B cell (primary cell): ENCODE results near the gene PTN. TPM values are rescaled to one million over a fixed set of nuclear protein-coding genes. Genes with fewer than 3 reads are reported as not detected.
"Not testable (repeated sequence)": the region's sequence is repeated elsewhere in the genome, so short reads cannot be mapped to it uniquely, and the experiment has no call there.

Experiments used
- ATAC-seq: fragments of 200-7000 bp; cut with Tn5 transposase; one replicate; pipeline ENCODE4 v1.10.0; 2021; ENCODE audit warnings: low read depth, mild to moderate bottlenecking, moderate number of reproducible peaks, moderate library complexity
- CTCF ChIA-PET: fragments of 350-600 bp; sonication (Branson Sonifier 250); formaldehyde crosslinking; loops from one replicate; lab custom pipeline; 2021; ENCODE audit warnings: antibody characterized with exemption, inconsistent platforms; lab: Charles Lee
- POLR2A ChIA-PET: fragments of 350-600 bp; sonication (Branson Sonifier 250); formaldehyde crosslinking; loops from one replicate; lab custom pipeline; 2021; ENCODE audit warnings: antibody characterized with exemption; lab: Charles Lee
- DNase-seq: peaks from one replicate; pipeline ENCODE4 v3.0.0; 2013
- H2AFZ ChIP-seq: 2 replicates; pipeline ENCODE4 v1.6.1; 2012; ENCODE audit warnings: mild to moderate bottlenecking, low read depth, low read length; ENCODE audit not compliant: insufficient read depth, poor library complexity, severe bottlenecking
- H3K27ac ChIP-seq, 2 donors: 1 replicate in 1 of 2; 2 replicates in 1 of 2; pipeline ENCODE4 v1.5.1; 2012 to 2013; ENCODE audit warnings: low read length in 2 of 2, mild to moderate bottlenecking in 2 of 2, moderate library complexity in 1 of 2
- H3K27me3 ChIP-seq, 4 experiments: fragments of 200-600 bp in 1 of 4; sonication (generic) in 1 of 4; replicated peaks in 1 of 4; 1 replicate in 2 of 4; 2 replicates in 2 of 4; pipeline versions ENCODE4 v1.6.1 to v1.7.0; 2013 to 2016; ENCODE audit warnings: low read length in 3 of 4, mild to moderate bottlenecking in 2 of 4, mixed read lengths in 1 of 4, moderate library complexity in 1 of 4; ENCODE audit not compliant: insufficient read depth in 4 of 4, control insufficient read depth in 3 of 4; ENCODE audit errors: control extremely low read depth in 1 of 4
- H3K36me3 ChIP-seq, 2 experiments: replicated peaks in 1 of 2; 1 replicate in 1 of 2; 2 replicates in 1 of 2; pipeline versions ENCODE4 v1.6.1 to v1.7.1; 2013; ENCODE audit warnings: low read length in 1 of 2; ENCODE audit not compliant: insufficient read depth in 2 of 2, control insufficient read depth in 1 of 2; ENCODE audit errors: control extremely low read depth in 1 of 2, extremely low read depth in 1 of 2
- H3K4me1 ChIP-seq, 2 donors: fragments of 200-600 bp in 1 of 2; sonication (generic) in 1 of 2; 1 replicate in 1 of 2; 2 replicates in 1 of 2; pipeline versions ENCODE4 v1.5.1 to v1.6.1; 2013 to 2017; ENCODE audit warnings: low read length in 2 of 2; ENCODE audit not compliant: control insufficient read depth in 2 of 2, insufficient read depth in 2 of 2
- H3K4me2 ChIP-seq: replicated peaks from 2 replicates; pipeline ENCODE3; 2012; ENCODE audit warnings: mild to moderate bottlenecking, low read depth, low read length; ENCODE audit not compliant: poor library complexity, severe bottlenecking
- H3K4me3 ChIP-seq, 5 experiments: fragments of 200-600 bp in 1 of 5; sonication (generic) in 1 of 5; 1 replicate in 3 of 5; 2 replicates in 2 of 5; pipeline versions ENCODE4 v1.5.1 to v1.7.0; 2011 to 2016; ENCODE audit warnings: low read length in 4 of 5, mild to moderate bottlenecking in 4 of 5, low read depth in 2 of 5, control low read depth in 1 of 5, moderate library complexity in 1 of 5; ENCODE audit not compliant: insufficient read depth in 1 of 5; ENCODE audit errors: control extremely low read depth in 1 of 5, extremely low read depth in 1 of 5
- H3K79me2 ChIP-seq: fragments of 200-600 bp; sonication (generic); one replicate; pipeline ENCODE4 v1.6.0; 2016; ENCODE audit warnings: low read length; ENCODE audit not compliant: control insufficient read depth, insufficient read depth
- H3K9ac ChIP-seq: fragments of 200-600 bp; sonication (generic); 2 replicates; pipeline ENCODE4 v1.6.1; 2017; ENCODE audit warnings: mild to moderate bottlenecking, low read length, moderate library complexity
- H3K9me3 ChIP-seq, 3 donors: one replicate each; pipeline versions ENCODE4 v1.6.1 to v1.7.1; 2013; ENCODE audit warnings: low read length in 2 of 3; ENCODE audit not compliant: control insufficient read depth in 2 of 3, insufficient read depth in 1 of 3; ENCODE audit errors: control extremely low read depth in 1 of 3
- H4K20me1 ChIP-seq: 2 replicates; pipeline ENCODE4 v1.6.0; 2012; ENCODE audit warnings: mild to moderate bottlenecking, low read length; ENCODE audit not compliant: insufficient read depth, control insufficient read depth, poor library complexity, severe bottlenecking
- H3K27ac Mint-ChIP-seq: one replicate; pipeline ENCODE4 v1.8.0; 2021; ENCODE audit warnings: mixed read lengths
- H3K27me3 Mint-ChIP-seq: one replicate; pipeline ENCODE4 v1.8.0; 2021; ENCODE audit warnings: mixed read lengths
- H3K4me1 Mint-ChIP-seq: one replicate; pipeline ENCODE4 v1.8.0; 2021; ENCODE audit warnings: mixed read lengths
- H3K4me3 Mint-ChIP-seq: one replicate; pipeline ENCODE4 v1.8.0; 2021; ENCODE audit warnings: mixed read lengths
- H3K9me3 Mint-ChIP-seq: one replicate; pipeline ENCODE4 v1.8.0; 2022; ENCODE audit warnings: mixed read lengths; ENCODE audit not compliant: insufficient read depth
- CTCF ChIP-seq: fragments of 200-600 bp; IDR thresholded peaks from one replicate; pipeline ENCODE4 v1.8.0; 2022; ENCODE audit warnings: antibody characterized with exemption, mild to moderate bottlenecking
- EZH2 ChIP-seq: IDR thresholded peaks from 2 replicates; pipeline ENCODE4 v1.6.1; 2012; ENCODE audit warnings: borderline replicate concordance, low read depth, mild to moderate bottlenecking, moderate library complexity, low read length; ENCODE audit not compliant: insufficient read depth, poor library complexity, severe bottlenecking
- WGBS: methylation state at CpG from one replicate; pipeline ENCODE4 v1.1.5; 2013; ENCODE audit warnings: missing lambda C conversion rate; ENCODE audit not compliant: insufficient coverage; 5-methylcytosine and 5-hydroxymethylcytosine counted together
- intact Hi-C: fragments of 100-400 bp; cut with micrococcal nuclease; formaldehyde crosslinking; loops from one replicate; pipeline ENCODE4 v1.10.0; 2022
- polyA plus RNA-seq: library from polyadenylated mRNA; depleted of rRNA; stranded (reverse); fragments of >200 nt; gene quantifications from 2 replicates; pipeline ENCODE4 v1.2.3, GENCODE V29; 2012
- total RNA-seq, 2 donors: library from RNA; stranded (reverse); fragments of 120-200 nt in 1 of 2; gene quantifications; 1 replicate in 1 of 2; 2 replicates in 1 of 2; pipeline versions ENCODE4 v1.2.3 to v1.2.4, GENCODE V29; 2013 to 2022

Gene PTN
- total and polyA plus RNA-seq, 2 donors (not counting 1 experiment from before 2014, with no cell fraction given): not detected

GRCh38 chr7:137269240-137269639 is 74.3 kb downstream of the PTN start:
- Mint-ChIP-seq H3K27ac (no peak overlapping the region), H3K9me3 (peaks cover 2% of the 10 kb centered on the region), H3K27me3 (no peaks in the 10 kb centered on the region), H3K4me3 (no peak overlapping the region), H3K4me1 (no peaks in the 10 kb centered on the region)
- intact Hi-C loops: no loop called here
- Histone ChIP-seq H3K9me3 (peaks cover 0 to 12% (median 0%) of the 10 kb centered on the region in 3 donors), H3K27ac (no peak overlapping the region), H3K27me3 (no peaks in the 10 kb centered on the region), H3K36me3 (no peaks in the 10 kb centered on the region), H3K9ac (no peak overlapping the region), H3K4me2 (no peak overlapping the region), H3K4me1 (no peaks in the 10 kb centered on the region), H3K4me3 (no peak overlapping the region), H3K79me2 (no peaks in the 10 kb centered on the region), H4K20me1 (no peaks in the 10 kb centered on the region), H2AFZ (no peak overlapping the region)
- ChIA-PET CTCF (no interaction called here), POLR2A (no interaction called here)
- no CpG with 5 or more reads among the region's 2 CpGs for whole genome bisulfite sequencing
- no peak for DNase-seq
- ATAC-seq: no peak
- TF ChIP-seq EZH2 (no peak), CTCF (no peak)

GRCh38 chr7:137268001-137268865 is 75.3 kb downstream of the PTN start:
- H3K4me1 ChIP-seq, H4K20me1 ChIP-seq, ATAC-seq, H3K9me3 Mint-ChIP-seq, H3K27me3 Mint-ChIP-seq, H3K4me3 Mint-ChIP-seq, intact Hi-C loops, H3K4me2 ChIP-seq, H3K27me3 ChIP-seq, H2AFZ ChIP-seq, H3K27ac Mint-ChIP-seq, H3K9ac ChIP-seq, DNase-seq, CTCF ChIA-PET, H3K4me3 ChIP-seq, H3K4me1 Mint-ChIP-seq, H3K36me3 ChIP-seq, POLR2A ChIA-PET, H3K79me2 ChIP-seq, H3K27ac ChIP-seq: not testable (repeated sequence)
- peaks cover 0 to 12% (median 0%) of the 10 kb centered on the region in 3 donors for H3K9me3 ChIP-seq
- WGBS: 96% methylated on average over 32 of the region's 34 CpGs
